ENCODE results near the gene GATA3.

The GATA3 gene

DNA sequence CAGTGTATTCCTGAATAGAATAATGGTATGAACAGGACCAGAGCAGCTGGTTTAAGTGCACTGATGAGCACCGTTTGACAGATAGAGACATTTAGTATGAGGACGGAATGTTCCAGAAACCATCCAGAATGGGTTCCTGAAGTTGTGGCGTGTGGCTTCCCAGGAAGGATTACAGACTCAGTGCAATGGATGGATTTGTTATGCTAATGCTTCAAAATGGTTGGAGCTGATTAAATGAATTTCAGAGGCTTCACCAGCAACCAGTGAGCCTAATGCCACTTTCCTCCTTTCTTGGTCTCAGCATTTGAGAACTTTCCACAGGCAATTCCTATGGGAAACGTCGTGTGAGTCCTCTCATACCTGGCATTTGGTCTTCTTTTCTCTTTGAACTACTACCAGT lies 9.9 kb downstream of the GATA3 start:
- no peak for DNase-seq (ENCODE audit: low spot score)

DNA sequence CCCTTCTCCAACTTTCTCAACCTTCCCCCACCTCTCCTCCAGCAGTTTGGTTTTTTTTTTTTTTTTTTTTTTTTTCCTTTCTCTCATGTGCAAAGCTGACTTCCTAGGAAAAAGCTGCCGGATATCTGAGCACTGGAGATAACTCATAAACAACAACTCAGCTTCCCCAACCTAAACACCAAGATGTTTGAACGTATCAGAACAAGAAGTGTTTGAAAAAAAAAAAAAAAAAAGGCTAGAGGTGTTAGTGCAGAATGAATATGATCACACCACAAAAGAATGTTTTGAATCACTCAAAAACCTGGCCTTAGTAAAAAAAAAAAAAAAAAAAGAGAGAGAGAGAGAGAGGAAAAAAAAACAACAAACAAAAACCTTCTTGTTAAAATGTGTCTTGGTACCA lies 11.2 kb downstream of the GATA3 start:
- no peak for DNase-seq (ENCODE audit: low spot score)

DNA sequence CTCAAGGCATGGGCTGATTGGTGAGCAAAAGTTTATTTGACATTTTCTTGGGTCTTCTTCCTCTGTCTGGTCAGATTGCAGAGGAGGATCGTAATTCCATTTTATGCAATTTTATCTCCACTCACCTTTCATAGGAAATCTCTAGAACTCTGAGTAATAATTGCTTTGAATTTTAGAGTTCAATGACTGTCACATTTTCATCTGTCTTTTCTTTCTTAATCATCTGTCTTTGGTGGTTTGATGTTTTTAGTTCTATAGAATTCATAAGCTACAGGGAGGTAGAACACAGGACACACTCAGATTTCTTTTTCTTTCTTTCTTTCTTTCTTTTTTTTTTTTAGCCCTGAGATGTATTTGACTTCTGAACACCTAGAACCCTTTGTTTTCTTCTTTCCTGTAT lies 11.6 kb downstream of the GATA3 start:
- no peak for DNase-seq (ENCODE audit: low spot score)

DNA sequence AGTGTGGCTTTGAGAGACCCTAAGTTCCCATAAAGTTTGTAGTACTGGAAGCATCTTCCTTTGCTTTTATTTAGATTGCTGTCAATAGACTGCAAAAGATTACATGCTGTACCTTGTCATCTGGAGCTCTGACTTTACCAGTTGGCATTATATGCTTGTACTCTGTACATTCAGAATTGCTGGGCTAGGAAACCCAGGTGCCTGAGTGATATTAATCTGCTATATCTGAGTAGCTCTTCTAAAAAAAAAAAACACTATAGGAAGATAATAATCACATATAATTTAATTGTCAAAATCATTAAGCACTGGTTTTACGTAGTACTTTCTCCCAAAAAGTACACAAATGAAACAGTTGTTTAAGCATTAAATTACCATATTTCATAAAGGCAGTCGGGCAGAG lies 12.3 kb downstream of the GATA3 start:
- no peak for DNase-seq (ENCODE audit: low spot score)

DNA sequence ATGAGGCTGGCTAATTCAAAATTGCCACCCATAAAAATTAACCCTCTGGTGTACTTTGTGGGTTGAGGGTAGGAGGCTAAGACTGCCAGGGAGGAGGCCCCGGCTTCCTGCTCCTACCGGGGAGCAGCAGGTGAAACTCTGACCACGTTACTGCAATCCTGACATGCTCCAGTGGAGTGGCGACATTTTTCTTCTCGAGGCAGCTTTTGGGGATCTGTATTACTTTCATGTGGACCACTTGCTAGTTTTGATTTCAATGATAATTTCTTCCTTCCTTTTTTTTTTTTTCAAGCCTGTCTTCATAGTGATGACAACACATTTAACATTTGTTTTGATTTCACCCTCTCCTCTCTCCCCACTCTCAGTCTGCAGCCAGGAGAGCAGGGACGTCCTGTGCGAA lies 14.6 kb downstream of the GATA3 start:
- peak; percentile 34 for DNase-seq (ENCODE audit: low spot score)

DNA sequence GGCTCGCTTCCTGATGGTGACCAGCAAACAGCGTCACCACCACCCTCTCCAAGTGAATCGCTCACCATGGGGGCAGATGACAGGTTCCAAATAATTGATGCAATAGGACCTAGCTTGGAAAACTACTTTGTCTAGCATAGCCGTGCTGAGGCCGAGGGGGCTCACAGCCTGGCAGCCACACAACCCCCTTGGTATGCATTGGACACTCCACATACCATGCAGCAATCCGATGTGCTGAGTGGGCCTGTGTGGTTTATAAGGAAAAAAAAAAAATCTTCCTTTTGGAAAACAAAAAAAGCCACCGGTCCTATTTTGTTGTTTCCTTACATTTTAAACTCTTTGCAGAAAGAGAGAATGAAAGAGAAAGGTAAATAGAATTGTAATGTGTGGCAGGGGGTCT lies 15.1 kb downstream of the GATA3 start:
- no peak for DNase-seq (ENCODE audit: low spot score)

DNA sequence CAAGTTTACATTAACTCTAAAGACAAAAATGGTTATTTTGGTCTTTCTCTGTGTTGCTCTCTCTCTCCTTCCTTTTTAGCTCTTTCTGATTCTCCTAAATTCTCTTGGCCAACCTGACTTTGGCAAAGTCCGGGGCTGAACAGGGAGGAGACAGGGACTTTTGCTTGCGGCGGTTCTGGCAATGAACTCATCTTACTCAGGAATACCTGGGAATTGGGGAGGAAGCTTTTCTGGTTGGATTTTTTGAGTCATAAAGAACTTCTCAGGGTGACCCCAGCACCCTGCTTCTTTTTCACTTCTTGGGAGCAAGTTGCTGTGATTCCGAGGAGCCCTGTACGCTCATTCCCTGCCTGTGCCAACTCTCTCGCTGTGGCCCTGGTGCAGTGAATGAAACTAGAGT lies 16.0 kb downstream of the GATA3 start:
- no peak for DNase-seq (ENCODE audit: low spot score)

DNA sequence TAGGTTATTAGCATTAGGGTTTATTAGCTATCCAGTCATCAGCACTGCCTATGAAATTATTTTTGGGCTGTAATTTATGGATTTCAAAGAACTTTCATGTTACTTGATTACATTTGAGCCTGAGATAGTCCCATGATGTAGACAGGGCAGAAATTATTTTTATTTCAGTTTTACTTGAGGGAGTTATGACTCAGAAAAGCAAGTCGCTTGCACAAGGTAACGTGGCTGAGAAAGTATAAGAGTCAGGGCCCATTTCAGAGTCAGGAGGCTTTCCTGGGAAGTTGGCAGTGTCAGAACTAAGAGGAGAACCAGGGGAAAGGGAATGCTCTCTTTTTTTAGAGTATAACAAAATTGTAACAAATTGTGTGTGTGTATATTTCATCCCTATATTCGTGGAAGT lies 16.5 kb downstream of the GATA3 start:
- DNase-seq (ENCODE audit: low spot score): no peak

DNA sequence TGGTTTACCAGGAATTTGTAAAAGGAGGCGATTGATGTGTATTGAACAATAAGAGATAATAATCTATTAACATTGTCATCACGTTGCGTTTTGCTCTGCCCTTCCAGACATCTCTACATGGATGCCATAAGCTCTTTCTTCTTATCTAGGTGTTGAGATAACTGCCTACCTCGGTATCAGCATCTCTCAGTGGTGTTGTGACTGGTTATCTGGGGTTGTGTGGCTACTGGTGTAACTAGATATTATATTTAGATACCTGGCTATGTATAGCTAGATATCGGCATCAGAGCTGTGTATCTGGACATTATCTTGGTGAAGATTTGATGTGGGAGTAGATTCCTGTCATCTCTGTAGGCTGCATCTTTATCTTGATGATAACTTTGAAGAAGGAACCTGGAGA lies 17.2 kb downstream of the GATA3 start:
- DNase-seq (ENCODE audit: low spot score): no peak

DNA sequence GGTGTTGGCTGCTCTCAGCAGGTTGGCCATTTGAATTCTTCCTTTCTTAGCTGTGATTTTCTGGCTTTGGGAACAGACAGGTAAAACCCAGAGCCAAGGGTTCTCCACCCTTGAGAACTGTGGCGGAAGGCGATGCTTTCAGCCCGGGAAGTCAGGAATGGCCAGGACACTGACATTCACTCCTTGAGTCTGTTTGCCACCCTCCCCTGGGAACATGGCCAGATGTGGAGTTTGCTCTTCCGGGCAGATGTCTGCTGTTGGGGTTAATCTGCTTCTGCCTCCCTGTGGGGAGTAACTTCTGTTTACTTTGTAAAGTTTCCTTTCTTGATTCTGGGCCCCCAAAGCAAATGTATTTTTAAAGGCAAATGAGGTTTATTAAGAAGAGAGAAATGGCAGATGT lies 17.7 kb downstream of the GATA3 start:
- DNase-seq (ENCODE audit: low spot score): no peak

DNA sequence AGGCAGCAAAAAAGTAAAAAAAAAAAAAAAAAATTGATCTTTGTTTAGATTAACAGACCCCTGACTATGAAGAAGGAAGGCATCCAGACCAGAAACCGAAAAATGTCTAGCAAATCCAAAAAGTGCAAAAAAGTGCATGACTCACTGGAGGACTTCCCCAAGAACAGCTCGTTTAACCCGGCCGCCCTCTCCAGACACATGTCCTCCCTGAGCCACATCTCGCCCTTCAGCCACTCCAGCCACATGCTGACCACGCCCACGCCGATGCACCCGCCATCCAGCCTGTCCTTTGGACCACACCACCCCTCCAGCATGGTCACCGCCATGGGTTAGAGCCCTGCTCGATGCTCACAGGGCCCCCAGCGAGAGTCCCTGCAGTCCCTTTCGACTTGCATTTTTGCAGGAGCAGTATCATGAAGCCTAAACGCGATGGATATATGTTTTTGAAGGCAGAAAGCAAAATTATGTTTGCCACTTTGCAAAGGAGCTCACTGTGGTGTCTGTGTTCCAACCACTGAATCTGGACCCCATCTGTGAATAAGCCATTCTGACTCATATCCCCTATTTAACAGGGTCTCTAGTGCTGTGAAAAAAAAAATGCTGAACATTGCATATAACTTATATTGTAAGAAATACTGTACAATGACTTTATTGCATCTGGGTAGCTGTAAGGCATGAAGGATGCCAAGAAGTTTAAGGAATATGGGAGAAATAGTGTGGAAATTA lies 19.4 kb downstream of the GATA3 start:
- peak; percentile 27 for DNase-seq (ENCODE audit: low spot score)

DNA sequence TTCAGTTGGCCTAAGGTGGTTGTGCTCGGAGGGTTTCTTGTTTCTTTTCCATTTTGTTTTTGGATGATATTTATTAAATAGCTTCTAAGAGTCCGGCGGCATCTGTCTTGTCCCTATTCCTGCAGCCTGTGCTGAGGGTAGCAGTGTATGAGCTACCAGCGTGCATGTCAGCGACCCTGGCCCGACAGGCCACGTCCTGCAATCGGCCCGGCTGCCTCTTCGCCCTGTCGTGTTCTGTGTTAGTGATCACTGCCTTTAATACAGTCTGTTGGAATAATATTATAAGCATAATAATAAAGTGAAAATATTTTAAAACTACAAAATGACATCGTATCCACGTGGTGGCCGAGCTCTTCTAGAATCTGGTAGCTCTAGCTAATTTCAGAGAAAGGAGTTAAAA lies 20.4 kb downstream of the GATA3 start:
- DNase-seq (ENCODE audit: low spot score): peak; percentile 33

DNA sequence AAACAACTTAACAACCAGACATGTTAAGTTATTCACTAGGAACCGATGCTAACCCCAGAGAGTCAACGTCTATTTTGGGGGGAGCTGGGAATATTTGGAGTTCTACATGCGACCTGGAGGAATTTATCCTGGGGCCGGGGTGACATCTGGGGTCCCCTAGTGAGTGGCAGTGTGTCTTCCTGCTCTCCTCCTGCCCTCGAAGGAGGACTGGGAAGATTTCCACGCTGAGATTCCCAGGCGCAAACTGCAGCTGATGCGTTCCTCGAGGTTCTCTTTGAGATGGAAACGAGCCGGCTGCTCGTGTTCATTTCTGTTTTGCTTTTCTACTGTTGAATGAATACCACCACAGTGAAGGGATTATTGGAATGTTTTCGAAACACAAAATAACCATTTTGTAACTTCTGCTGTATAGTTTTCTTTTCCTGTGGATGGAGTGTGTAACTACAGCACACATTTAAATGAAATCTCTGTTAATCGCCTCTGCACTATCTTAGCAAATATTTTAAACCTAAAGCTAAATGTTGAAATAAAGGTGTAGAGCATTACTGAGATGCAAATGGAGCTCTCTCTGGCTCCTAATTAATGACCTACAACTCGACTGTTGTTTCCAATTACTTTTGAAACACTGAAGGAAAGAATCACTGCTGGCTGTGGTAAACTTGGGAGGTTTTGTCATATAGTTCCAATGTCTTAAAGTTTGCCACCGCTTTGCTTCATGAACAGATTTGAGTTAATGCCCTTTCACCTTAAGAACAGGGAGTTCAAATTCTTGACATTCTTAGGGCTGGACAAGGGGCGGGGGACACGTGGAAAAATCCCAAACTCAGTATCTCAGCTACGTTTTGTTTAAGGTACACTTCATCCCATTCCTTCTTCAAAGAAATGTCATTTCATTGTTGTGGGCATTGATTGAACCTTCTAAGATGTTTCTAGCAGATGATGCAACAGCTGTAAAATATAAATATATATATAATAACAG lies 21.1 kb downstream of the GATA3 start:
- peak; percentile 51 for DNase-seq (ENCODE audit: low spot score)

DNA sequence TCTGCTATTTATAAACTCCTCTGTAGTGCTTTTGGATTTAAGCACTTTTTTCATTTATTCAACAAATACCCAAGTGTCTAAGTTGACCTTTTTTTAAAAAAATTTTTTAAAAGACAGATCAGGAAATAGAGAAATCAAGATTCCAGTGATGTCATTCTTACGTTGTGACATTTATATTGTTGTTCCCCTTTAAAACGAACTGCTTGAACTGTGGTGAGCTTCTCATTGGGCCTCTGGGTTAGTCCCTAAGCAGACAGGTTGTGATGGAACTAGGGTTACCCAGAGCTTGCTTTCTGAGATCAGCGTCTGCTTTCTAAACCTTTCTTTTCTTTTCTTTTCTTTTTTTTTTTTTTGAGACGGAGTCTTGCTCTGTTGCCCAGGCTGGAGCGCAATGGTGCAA lies 22.4 kb downstream of the GATA3 start:
- peak; percentile 17 for DNase-seq (ENCODE audit: low spot score)

DNA sequence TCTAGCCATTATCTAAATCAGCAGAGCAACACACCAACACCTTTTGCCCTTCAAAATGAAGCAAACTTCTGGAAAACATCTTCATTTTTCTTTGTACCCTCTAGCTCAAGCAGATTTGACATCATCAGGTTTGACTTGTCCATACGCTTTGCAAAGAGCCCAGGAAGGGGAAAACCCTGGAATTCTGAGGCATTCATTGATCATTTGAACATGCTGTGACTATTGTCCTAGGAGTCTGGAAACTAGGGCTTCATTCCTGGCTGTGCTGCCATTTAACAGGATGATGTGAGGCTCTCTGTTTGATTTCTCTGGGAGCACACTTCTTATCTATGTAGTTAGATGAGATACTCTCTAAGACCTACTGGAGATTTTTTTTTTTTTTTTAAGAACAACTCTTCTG lies 23.5 kb downstream of the GATA3 start:
- DNase-seq (ENCODE audit: low spot score): no peak

DNA sequence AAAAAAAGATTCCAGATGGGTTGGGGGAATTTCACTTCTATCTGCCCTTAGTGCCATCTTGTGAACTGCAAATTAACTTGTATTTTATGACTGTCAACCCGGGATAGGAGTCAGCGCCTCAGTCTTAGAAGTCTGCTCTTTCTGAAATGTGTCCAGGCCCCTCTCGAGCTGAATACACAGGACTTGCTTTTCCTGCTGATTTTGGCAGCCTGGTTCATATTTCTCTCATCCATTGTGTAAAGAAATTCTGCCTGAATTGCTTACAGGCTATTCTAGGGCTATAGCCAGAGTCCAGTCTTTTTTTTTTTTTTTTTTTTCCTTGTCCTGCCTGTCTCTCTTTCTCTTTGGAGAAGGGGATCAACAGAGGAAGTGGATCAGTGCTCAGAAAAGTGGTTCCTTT lies 24.6 kb downstream of the GATA3 start:
- DNase-seq (ENCODE audit: low spot score): peak; percentile 15

DNA sequence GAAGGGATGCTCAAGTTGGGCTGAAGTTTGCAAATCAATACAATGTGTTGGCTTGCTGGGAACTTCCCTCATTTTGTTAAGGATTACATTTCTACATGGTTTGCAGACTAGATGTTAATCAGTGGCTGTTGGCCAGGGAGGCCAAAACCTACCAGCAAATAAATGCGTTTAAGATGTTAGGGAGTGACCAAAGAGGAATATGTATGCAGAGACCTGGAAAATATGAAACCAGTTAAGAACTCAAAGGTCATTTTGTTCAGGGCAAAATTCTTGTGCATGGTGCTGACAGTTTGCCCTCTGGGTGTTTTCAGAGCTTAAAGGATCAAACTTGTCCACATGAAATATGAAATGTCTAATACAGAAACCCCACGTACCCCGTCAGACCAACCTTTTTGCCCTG lies 30.3 kb downstream of the GATA3 start:
- no peak for DNase-seq (ENCODE audit: low spot score)

DNA sequence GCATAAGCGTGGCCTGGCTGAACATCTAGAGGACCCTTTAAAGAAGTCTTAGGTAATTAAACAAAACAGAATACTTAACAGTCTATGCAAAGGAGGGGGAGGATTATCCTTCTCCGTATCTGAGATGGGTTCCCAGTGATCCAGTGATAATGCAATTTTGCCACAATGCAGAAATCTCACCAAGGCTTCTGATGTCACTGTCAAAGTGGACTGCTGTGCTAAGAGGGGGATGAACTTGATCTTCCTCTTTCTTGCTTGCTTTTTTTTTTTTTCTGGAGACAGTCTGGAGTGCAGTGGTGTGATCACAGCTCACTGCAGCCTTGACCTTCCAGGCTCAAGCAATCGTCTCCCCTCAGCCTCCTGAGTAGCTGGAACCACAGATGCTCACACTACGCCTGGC lies 30.8 kb downstream of the GATA3 start:
- no peak for DNase-seq (ENCODE audit: low spot score)

DNA sequence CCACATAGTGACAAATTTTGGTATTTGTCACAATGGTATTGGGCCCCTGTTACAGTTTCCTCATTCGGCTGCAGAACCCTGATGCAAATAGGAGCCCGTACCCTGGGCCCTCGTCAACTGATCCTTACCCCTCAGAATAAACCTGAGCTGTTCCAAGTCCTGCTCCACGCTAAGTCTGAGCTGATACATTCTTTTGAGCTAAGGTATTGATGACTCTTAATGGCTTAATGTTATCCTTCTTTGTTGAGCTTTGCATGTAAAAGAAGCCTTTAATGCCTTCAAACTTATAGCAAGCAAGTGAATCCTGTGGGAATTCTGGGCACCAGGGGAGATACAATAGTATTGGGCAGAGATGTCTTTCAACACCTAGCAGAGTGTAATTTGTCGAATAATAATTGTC lies 31.8 kb downstream of the GATA3 start:
- no peak for DNase-seq (ENCODE audit: low spot score)

DNA sequence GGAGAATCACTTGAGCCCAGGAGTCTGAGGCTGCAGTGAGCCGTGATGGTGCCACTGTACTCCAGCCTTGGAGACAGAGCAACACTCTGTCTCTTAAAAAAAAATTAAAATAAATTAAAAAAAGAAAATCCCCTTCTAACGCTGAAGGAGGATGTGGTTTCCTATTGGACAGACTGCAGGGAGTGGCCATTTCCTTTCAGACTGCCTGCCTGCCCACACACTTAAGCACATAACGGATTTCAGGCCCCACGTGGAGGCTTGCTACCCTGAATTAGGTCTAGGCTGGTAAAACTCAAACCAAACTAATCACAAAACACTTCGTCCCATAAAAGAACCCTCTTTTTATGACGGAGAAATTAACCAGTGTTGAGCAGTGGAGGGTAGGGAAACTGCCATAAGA lies 34.0 kb downstream of the GATA3 start:
- no peak for DNase-seq (ENCODE audit: low spot score)

DNA sequence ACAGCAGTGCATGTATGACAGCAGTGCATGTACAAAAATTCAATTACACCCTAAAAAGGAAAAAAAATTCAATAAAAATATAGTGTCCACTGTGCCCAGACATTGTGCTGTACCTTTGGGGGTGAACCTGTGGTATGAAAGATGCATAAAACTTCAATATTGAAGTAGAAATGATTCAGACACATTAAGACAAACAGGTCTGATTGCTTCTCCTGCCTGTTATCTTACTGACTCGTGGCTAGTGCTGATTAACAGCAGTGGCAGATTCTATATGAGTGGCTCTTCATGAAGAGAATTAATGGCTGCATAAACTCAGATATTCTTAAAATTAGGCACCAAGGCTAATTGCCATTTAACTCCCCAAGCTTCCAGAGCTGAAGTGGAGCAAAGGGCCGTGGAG lies 37.9 kb downstream of the GATA3 start:
- DNase-seq (ENCODE audit: low spot score): no peak

DNA sequence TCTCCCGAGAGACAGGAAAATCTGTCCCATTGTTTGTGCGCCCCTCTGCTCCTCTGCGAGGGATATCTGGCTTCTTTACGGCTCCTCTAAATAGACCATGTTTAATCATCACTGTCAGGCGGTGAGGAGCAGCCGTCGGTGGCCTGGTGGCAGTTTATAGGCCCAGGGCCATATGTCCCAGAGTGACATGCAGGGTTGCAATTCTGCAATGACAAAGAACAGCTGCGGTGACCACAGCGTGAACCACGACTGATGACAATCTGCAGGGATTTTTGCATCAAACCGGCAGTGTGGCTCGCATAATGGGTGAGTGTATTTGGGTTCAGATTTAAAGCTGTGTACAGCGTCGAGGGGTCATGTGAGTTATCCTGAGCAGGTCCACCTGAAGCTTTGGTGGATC lies 41.5 kb downstream of the GATA3 start:
- DNase-seq (ENCODE audit: low spot score): peak; percentile 96

DNA sequence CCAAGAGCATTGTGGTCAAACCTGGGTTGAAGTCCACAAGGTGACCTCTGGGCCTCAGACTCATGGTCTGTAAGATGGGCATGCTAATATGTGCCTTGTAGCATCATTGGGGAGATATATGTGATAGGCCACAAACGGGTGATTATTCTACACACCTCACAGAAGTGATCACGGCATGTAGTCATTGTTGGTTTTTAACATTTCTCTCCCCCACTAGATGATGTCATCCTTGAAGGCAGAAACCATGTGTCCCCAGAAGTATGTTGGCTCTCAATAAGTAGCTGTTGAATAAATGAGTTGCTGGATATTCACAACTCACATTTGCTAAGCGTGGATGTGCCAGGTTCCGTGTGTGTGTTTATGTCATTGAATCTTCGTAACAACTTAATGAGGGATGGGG lies 42.4 kb downstream of the GATA3 start:
- no peak for DNase-seq (ENCODE audit: low spot score)

Measured in SK-N-DZ (cell line).